DMS53 treated with DMSO at 0.1 percent for 48 hours (cell line): ENCODE results near the gene NEK3.
"Not testable (repeated sequence)": the region's sequence is repeated elsewhere in the genome, so short reads cannot be mapped to it uniquely, and the experiment has no call there.

ENCODE experiments used
- DNase-seq: peaks from one replicate; lab custom pipeline; 2025; ENCODE audit not compliant: unreplicated experiment; lab: John Stamatoyannopoulos, UW

NEK3 gene

GRCh38 chr13:52159159-52159982, at the start of gene NEK3:
NEK3 (minus strand) TSS chr13:52159597; CDS start chr13:52156191, 3,406 bp downstream.
- DNase-seq, result peak; percentile 42

GRCh38 chr13:52208384-52208783, 49.0 kb upstream of the NEK3 start:
- not testable (repeated sequence) for DNase-seq

GRCh38 chr13:52207896-52208295, 48.5 kb upstream of the NEK3 start:
- not testable (repeated sequence) for DNase-seq

GRCh38 chr13:52207337-52207736, 47.9 kb upstream of the NEK3 start:
- DNase-seq, result not testable (repeated sequence)

GRCh38 chr13:52204546-52204945, 45.1 kb upstream of the NEK3 start:
- not testable (repeated sequence) for DNase-seq

GRCh38 chr13:52203864-52204263, 44.5 kb upstream of the NEK3 start:
- not testable (repeated sequence) for DNase-seq

- not testable (repeated sequence) for DNase-seq
These were observed 43.1 kb upstream of the NEK3 start for GRCh38 chr13:52202506-52202905.

- peak; percentile 37 for DNase-seq
These were observed 42.2 kb upstream of the NEK3 start for GRCh38 chr13:52201439-52202193.

- peak; percentile 60 for DNase-seq
These were observed 36.0 kb upstream of the NEK3 start for GRCh38 chr13:52195401-52195837.

- DNase-seq, result peak; percentile 67
These were observed 34.9 kb upstream of the NEK3 start for GRCh38 chr13:52194184-52194868.

GRCh38 chr13:52193587-52194183, 34.3 kb upstream of the NEK3 start:
- DNase-seq, result peak; percentile 50

- not testable (repeated sequence) for DNase-seq
These were observed 28.2 kb upstream of the NEK3 start for GRCh38 chr13:52187424-52188187.

- no peak for DNase-seq
These were observed 27.6 kb upstream of the NEK3 start for GRCh38 chr13:52187029-52187423.

GRCh38 chr13:52181316-52181954, 22.0 kb upstream of the NEK3 start:
- DNase-seq, result not testable (repeated sequence)

GRCh38 chr13:52179925-52180324, 20.5 kb upstream of the NEK3 start:
- no peak for DNase-seq

- no peak for DNase-seq
These were observed 17.9 kb upstream of the NEK3 start for GRCh38 chr13:52177276-52177675.

- DNase-seq, result not testable (repeated sequence)
These were observed 14.6 kb upstream of the NEK3 start for GRCh38 chr13:52173970-52174369.

- DNase-seq, result no peak
These were observed 14.0 kb upstream of the NEK3 start for GRCh38 chr13:52173373-52173772.

GRCh38 chr13:52171686-52172085, 12.3 kb upstream of the NEK3 start:
- not testable (repeated sequence) for DNase-seq
